ENCODE results near the gene YWHAB. TPM values are rescaled to one million over a fixed set of nuclear protein-coding genes. Genes with fewer than 3 reads are reported as not detected.

YWHAB gene
- total RNA-seq, 1 experiment from 2014 or later, result 108 TPM

GRCh38 chr20:44911264-44911921 is 25.9 kb downstream of the YWHAB start:
- peak; percentile 51 for DNase-seq (ENCODE audit: low spot score)

- no peak for DNase-seq (ENCODE audit: low spot score)
These were observed 26.7 kb downstream of the YWHAB start for GRCh38 chr20:44912189-44912588.

- no peak for DNase-seq (ENCODE audit: low spot score)
These were observed 29.4 kb downstream of the YWHAB start for GRCh38 chr20:44914924-44915323.

- no peak for DNase-seq (ENCODE audit: low spot score)
These were observed 31.1 kb downstream of the YWHAB start for GRCh38 chr20:44916586-44916985.

- no peak for DNase-seq (ENCODE audit: low spot score)
These were observed 31.9 kb downstream of the YWHAB start for GRCh38 chr20:44917399-44917798.

- no peak for DNase-seq (ENCODE audit: low spot score)
These were observed 32.8 kb downstream of the YWHAB start for GRCh38 chr20:44918342-44918741.

GRCh38 chr20:44918761-44919160 is 33.3 kb downstream of the YWHAB start:
- DNase-seq (ENCODE audit: low spot score), result no peak

GRCh38 chr20:44921447-44921846 is 35.9 kb downstream of the YWHAB start:
- DNase-seq (ENCODE audit: low spot score), result no peak

- no peak for DNase-seq (ENCODE audit: low spot score)
These were observed 39.0 kb downstream of the YWHAB start for GRCh38 chr20:44924541-44924940.

GRCh38 chr20:44928595-44928994 is 43.1 kb downstream of the YWHAB start:
- no peak for DNase-seq (ENCODE audit: low spot score)

- no peak for DNase-seq (ENCODE audit: low spot score)
These were observed 45.1 kb downstream of the YWHAB start for GRCh38 chr20:44930517-44931168.

- DNase-seq (ENCODE audit: low spot score), result no peak
These were observed 46.4 kb downstream of the YWHAB start for GRCh38 chr20:44931911-44932310.

- no peak for DNase-seq (ENCODE audit: low spot score)
These were observed 47.4 kb downstream of the YWHAB start for GRCh38 chr20:44932916-44933315.

GRCh38 chr20:44936510-44936909 is 51.0 kb downstream of the YWHAB start:
- DNase-seq (ENCODE audit: low spot score), result no peak

- DNase-seq (ENCODE audit: low spot score), result no peak
These were observed 53.1 kb downstream of the YWHAB start for GRCh38 chr20:44938637-44939036.

- no peak for DNase-seq (ENCODE audit: low spot score)
These were observed 55.7 kb downstream of the YWHAB start for GRCh38 chr20:44941120-44941691.

- no peak for DNase-seq (ENCODE audit: low spot score)
These were observed 56.9 kb downstream of the YWHAB start for GRCh38 chr20:44942264-44942973.

GRCh38 chr20:44943828-44944227 is 58.3 kb downstream of the YWHAB start:
- no peak for DNase-seq (ENCODE audit: low spot score)

- no peak for DNase-seq (ENCODE audit: low spot score)
These were observed 59.8 kb downstream of the YWHAB start for GRCh38 chr20:44945261-44945660.

- DNase-seq (ENCODE audit: low spot score), result no peak
These were observed 60.9 kb downstream of the YWHAB start for GRCh38 chr20:44946271-44946852.

- no peak for DNase-seq (ENCODE audit: low spot score)
These were observed 62.6 kb downstream of the YWHAB start for GRCh38 chr20:44948107-44948506.

- no peak for DNase-seq (ENCODE audit: low spot score)
These were observed 63.0 kb downstream of the YWHAB start for GRCh38 chr20:44948513-44948912.
